ENCODE measurements around the gene FSHR. TPM values are rescaled to one million over a fixed set of nuclear protein-coding genes. Genes with fewer than 3 reads are reported as not detected.

The FSHR gene
- polyA plus RNA-seq, 1 donor (not counting 4 experiments of a cell fraction or from before 2014, with no cell fraction given), result not detected

DNA sequence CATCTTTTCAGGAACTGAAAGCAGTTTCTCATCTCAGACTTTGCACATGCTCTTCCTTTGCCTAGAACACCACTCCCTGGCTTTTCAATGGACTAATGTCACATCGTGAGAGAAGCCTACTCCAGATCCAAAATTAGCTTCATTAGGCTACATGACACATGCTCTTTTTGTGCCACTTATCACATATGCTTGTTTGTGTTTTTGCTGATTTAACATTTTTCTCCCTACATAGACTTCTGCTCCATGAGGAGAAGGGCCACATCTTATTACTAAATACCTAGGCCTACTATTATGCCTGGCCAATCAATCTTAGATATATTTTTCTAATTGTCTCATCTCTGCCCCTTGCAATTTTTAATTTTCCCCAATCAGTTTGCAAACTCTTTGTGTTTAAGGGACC, 212.4 kb downstream of the FSHR start:
- dilution Hi-C loops (cut with MboI; ENCODE audit: extremely low pct_ligation_motif_present, low sequenced_read_pairs), result no loop called here
- FAIRE-seq, result no peak

DNA sequence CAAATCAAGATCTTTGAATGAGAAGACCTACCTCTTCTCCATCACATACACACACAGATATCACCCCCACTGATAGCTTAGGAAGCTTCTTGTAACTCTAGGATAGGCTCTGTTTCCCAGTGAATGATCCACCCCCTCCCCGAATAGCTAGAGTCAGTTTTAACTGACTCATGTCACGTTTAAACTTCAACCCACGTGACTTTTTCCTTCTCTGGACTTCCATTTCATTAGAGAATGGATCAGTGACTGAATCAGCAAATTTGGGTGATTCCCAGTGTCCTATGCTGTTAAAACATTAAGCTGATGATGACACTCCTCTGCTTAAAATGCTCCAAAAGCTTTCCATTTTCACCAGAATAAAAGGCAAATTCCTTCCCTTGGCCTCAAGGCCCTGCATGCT, 212.9 kb downstream of the FSHR start:
- FAIRE-seq, result no peak
- Histone ChIP-seq H3K4me1 (ENCODE audit: control insufficient read depth, extremely low read depth, insufficient read depth, low read length) (no peaks in the 10 kb centered on the region), H3K79me2 (ENCODE audit: control insufficient read depth, insufficient read depth, low read length) (no peaks in the 10 kb centered on the region), H3K9me3 (ENCODE audit: control insufficient read depth, low read depth, low read length) (no peaks in the 10 kb centered on the region), H3K9ac (ENCODE audit: control insufficient read depth, extremely low read depth, insufficient read depth, low read length) (no peak overlapping the region), H3K4me2 (ENCODE audit: control insufficient read depth, extremely low read depth, insufficient read depth, low read depth, low read length) (no peak overlapping the region), H3K27me3 (ENCODE audit: control insufficient read depth, extremely low read depth, insufficient read depth, low read length) (no peaks in the 10 kb centered on the region), H4K20me1 (ENCODE audit: control insufficient read depth, extremely low read depth, insufficient read depth, low read length) (no peaks in the 10 kb centered on the region), H3K9me1 (ENCODE audit: control insufficient read depth, extremely low read depth, insufficient read depth, low read length) (no peaks in the 10 kb centered on the region), H3K27ac (ENCODE audit: control insufficient read depth, insufficient read depth, low read length) (no peak overlapping the region), H3K36me3 (ENCODE audit: control insufficient read depth in 2 of 2, extremely low read depth in 1 of 2, insufficient read depth in 2 of 2, low read length in 2 of 2) (no peaks in the 10 kb centered on the region), H3K4me3 (ENCODE audit: control insufficient read depth in 2 of 3, extremely low read depth in 1 of 3, insufficient read depth in 2 of 3, low read depth in 1 of 3, low read length in 3 of 3) (no peak overlapping the region), H2AFZ (ENCODE audit: control insufficient read depth, low read length) (no peak overlapping the region)
- dilution Hi-C loops (cut with MboI; ENCODE audit: extremely low pct_ligation_motif_present, low sequenced_read_pairs), result no loop called here
- no peak for DNase-seq (ENCODE audit: low read depth, low spot score)
- no peak for TF ChIP-seq EZH2 (IDR thresholded peaks at IDR 0.05; ENCODE audit: low read length)
- TF ChIP-seq, protein P1, sequence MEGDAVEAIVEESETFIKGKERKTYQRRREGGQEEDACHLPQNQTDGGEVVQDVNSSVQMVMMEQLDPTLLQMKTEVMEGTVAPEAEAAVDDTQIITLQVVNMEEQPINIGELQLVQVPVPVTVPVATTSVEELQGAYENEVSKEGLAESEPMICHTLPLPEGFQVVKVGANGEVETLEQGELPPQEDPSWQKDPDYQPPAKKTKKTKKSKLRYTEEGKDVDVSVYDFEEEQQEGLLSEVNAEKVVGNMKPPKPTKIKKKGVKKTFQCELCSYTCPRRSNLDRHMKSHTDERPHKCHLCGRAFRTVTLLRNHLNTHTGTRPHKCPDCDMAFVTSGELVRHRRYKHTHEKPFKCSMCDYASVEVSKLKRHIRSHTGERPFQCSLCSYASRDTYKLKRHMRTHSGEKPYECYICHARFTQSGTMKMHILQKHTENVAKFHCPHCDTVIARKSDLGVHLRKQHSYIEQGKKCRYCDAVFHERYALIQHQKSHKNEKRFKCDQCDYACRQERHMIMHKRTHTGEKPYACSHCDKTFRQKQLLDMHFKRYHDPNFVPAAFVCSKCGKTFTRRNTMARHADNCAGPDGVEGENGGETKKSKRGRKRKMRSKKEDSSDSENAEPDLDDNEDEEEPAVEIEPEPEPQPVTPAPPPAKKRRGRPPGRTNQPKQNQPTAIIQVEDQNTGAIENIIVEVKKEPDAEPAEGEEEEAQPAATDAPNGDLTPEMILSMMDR (optimal IDR thresholded peaks at IDR 0.05 in 1 of 3, IDR thresholded peaks at IDR 0.05 in 1 of 3, conservative IDR thresholded peaks at IDR 0.05 in 1 of 3; ENCODE audit: extremely low read depth in 1 of 3, insufficient read depth in 2 of 3, low read length in 3 of 3), result no peak

More for the DNA sequence above, 212.4 kb downstream of the FSHR start:
- no peak overlapping the region for H3K4me3 ChIP-seq (ENCODE audit: control insufficient read depth in 2 of 3, extremely low read depth in 1 of 3, insufficient read depth in 2 of 3, low read depth in 1 of 3, low read length in 3 of 3)
- TF ChIP-seq, protein P1 (optimal IDR thresholded peaks at IDR 0.05 in 1 of 3, IDR thresholded peaks at IDR 0.05 in 1 of 3, conservative IDR thresholded peaks at IDR 0.05 in 1 of 3; ENCODE audit: extremely low read depth in 1 of 3, insufficient read depth in 2 of 3, low read length in 3 of 3), result no peak
- no peak for TF ChIP-seq EZH2 (IDR thresholded peaks at IDR 0.05; ENCODE audit: low read length)
- no peaks in the 10 kb centered on the region for H3K36me3 ChIP-seq (ENCODE audit: control insufficient read depth in 2 of 2, extremely low read depth in 1 of 2, insufficient read depth in 2 of 2, low read length in 2 of 2)
- H3K9ac ChIP-seq (ENCODE audit: control insufficient read depth, extremely low read depth, insufficient read depth, low read length), result no peak overlapping the region
- no peaks in the 10 kb centered on the region for H3K27me3 ChIP-seq (ENCODE audit: control insufficient read depth, extremely low read depth, insufficient read depth, low read length)
- DNase-seq (ENCODE audit: low read depth, low spot score), result no peak
- no peaks in the 10 kb centered on the region for H3K79me2 ChIP-seq (ENCODE audit: control insufficient read depth, insufficient read depth, low read length)
- H3K9me3 ChIP-seq (ENCODE audit: control insufficient read depth, low read depth, low read length), result no peaks in the 10 kb centered on the region
- no peaks in the 10 kb centered on the region for H3K4me1 ChIP-seq (ENCODE audit: control insufficient read depth, extremely low read depth, insufficient read depth, low read length)
- no peaks in the 10 kb centered on the region for H3K9me1 ChIP-seq (ENCODE audit: control insufficient read depth, extremely low read depth, insufficient read depth, low read length)
- no peak overlapping the region for H3K27ac ChIP-seq (ENCODE audit: control insufficient read depth, insufficient read depth, low read length)
- no peak overlapping the region for H3K4me2 ChIP-seq (ENCODE audit: control insufficient read depth, extremely low read depth, insufficient read depth, low read depth, low read length)
- H4K20me1 ChIP-seq (ENCODE audit: control insufficient read depth, extremely low read depth, insufficient read depth, low read length), result no peaks in the 10 kb centered on the region
- H2AFZ ChIP-seq (ENCODE audit: control insufficient read depth, low read length), result no peak overlapping the region
